ENCODE data around the gene VPS16.

The VPS16 gene

GRCh38 chr20:2836035-2836434, 4.5 kb upstream of the VPS16 start:
- DNase-seq: no peak

GRCh38 chr20:2837221-2837960, 3.2 kb upstream of the VPS16 start:
- DNase-seq: no peak

GRCh38 chr20:2838170-2838797, 2.3 kb upstream of the VPS16 start:
- no peak for DNase-seq

- no peak for DNase-seq
Observed at GRCh38 chr20:2838847-2839671, 1.5 kb upstream of the VPS16 start.

GRCh38 chr20:2839732-2840137, 810 bp upstream of the VPS16 start:
- DNase-seq: no peak

GRCh38 chr20:2840967-2841531, 504 bp downstream of the VPS16 start:
- DNase-seq: no peak

- no peak for DNase-seq
Observed at GRCh38 chr20:2845607-2846006, 5.1 kb downstream of the VPS16 start.

- DNase-seq: no peak
Observed at GRCh38 chr20:2846698-2847097, 6.2 kb downstream of the VPS16 start.

GRCh38 chr20:2847802-2848201, 7.3 kb downstream of the VPS16 start:
- DNase-seq: no peak

- no peak for DNase-seq
Observed at GRCh38 chr20:2849529-2849928, 9.0 kb downstream of the VPS16 start.

- no peak for DNase-seq
Observed at GRCh38 chr20:2851086-2851485, 10.5 kb downstream of the VPS16 start.

GRCh38 chr20:2858591-2858990, 18.0 kb downstream of the VPS16 start:
- no peak for DNase-seq

GRCh38 chr20:2859330-2860121, 19.0 kb downstream of the VPS16 start:
- DNase-seq: no peak

- no peak for DNase-seq
Observed at GRCh38 chr20:2864626-2865025, 24.1 kb downstream of the VPS16 start.

- DNase-seq: no peak
Observed at GRCh38 chr20:2865101-2865500, 24.6 kb downstream of the VPS16 start.

GRCh38 chr20:2865630-2866029, 25.1 kb downstream of the VPS16 start:
- no peak for DNase-seq

- DNase-seq: no peak
Observed at GRCh38 chr20:2866236-2866635, 25.7 kb downstream of the VPS16 start.

- DNase-seq: no peak
Observed at GRCh38 chr20:2867081-2867864, 26.7 kb downstream of the VPS16 start.

GRCh38 chr20:2869381-2869780, 28.8 kb downstream of the VPS16 start:
- no peak for DNase-seq

- DNase-seq: no peak
Observed at GRCh38 chr20:2871111-2871465, 30.5 kb downstream of the VPS16 start.

- no peak for DNase-seq
Observed at GRCh38 chr20:2871661-2872458, 31.3 kb downstream of the VPS16 start.
